Measurements from ENCODE around the gene KBTBD7. TPM values are rescaled to one million over a fixed set of nuclear protein-coding genes. Genes with fewer than 3 reads are reported as not detected.
"Not testable (repeated sequence)": the region's sequence is repeated elsewhere in the genome, so short reads cannot be mapped to it uniquely, and the experiment has no call there.

Gene KBTBD7
- total and polyA plus RNA-seq, 4 donors = 2.2 to 12.3 (median 6.3) TPM

DNA sequence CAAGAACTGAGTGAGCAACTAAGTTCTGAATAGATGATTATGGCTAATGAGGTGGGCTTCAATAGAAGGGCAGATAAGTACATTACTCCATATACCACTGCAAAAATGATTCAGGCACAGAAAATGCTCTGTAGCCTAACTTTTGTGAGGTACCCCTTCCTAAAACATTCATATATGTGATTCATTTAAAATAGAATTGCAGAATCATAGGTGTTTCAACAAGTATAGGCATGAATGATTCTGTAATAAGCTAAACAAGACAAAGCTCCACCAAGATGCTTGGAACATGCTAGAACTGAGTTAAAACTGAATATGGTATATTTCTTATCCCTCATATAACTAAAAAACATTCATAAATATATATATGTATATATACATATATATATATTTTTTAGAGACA, 12.1 kb downstream of the KBTBD7 start:
- TF ChIP-seq, protein P1, sequence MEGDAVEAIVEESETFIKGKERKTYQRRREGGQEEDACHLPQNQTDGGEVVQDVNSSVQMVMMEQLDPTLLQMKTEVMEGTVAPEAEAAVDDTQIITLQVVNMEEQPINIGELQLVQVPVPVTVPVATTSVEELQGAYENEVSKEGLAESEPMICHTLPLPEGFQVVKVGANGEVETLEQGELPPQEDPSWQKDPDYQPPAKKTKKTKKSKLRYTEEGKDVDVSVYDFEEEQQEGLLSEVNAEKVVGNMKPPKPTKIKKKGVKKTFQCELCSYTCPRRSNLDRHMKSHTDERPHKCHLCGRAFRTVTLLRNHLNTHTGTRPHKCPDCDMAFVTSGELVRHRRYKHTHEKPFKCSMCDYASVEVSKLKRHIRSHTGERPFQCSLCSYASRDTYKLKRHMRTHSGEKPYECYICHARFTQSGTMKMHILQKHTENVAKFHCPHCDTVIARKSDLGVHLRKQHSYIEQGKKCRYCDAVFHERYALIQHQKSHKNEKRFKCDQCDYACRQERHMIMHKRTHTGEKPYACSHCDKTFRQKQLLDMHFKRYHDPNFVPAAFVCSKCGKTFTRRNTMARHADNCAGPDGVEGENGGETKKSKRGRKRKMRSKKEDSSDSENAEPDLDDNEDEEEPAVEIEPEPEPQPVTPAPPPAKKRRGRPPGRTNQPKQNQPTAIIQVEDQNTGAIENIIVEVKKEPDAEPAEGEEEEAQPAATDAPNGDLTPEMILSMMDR (IDR thresholded peaks at IDR 0.05; ENCODE audit: control extremely low read depth, extremely low read depth) = no peak
- H3K9ac ChIP-seq (ENCODE audit: insufficient read depth in 1 of 2, low read length in 2 of 2) = no peak overlapping the region
- no peaks in the 10 kb centered on the region for H3K36me3 ChIP-seq (ENCODE audit: control insufficient read depth in 4 of 4, insufficient read depth in 4 of 4, low read length in 4 of 4)
- H3K9me3 ChIP-seq (ENCODE audit: control insufficient read depth in 4 of 4, insufficient read depth in 3 of 4, low read length in 3 of 4) = no peaks in the 10 kb centered on the region
- no peaks in the 10 kb centered on the region for H3K27me3 ChIP-seq (ENCODE audit: control insufficient read depth in 3 of 3, insufficient read depth in 3 of 3, low read length in 2 of 3)
- no peak overlapping the region for H3K4me3 ChIP-seq
- no peak for ATAC-seq (ENCODE audit: insufficient read depth, low FRiP score)
- DNase-seq = no peak
- no peak overlapping the region for H3K27ac ChIP-seq (ENCODE audit: low read depth in 1 of 2, low read length in 1 of 2)
- no peaks in the 10 kb centered on the region for H3K4me1 ChIP-seq (ENCODE audit: control insufficient read depth in 5 of 5, insufficient read depth in 5 of 5, low read length in 5 of 5)

DNA sequence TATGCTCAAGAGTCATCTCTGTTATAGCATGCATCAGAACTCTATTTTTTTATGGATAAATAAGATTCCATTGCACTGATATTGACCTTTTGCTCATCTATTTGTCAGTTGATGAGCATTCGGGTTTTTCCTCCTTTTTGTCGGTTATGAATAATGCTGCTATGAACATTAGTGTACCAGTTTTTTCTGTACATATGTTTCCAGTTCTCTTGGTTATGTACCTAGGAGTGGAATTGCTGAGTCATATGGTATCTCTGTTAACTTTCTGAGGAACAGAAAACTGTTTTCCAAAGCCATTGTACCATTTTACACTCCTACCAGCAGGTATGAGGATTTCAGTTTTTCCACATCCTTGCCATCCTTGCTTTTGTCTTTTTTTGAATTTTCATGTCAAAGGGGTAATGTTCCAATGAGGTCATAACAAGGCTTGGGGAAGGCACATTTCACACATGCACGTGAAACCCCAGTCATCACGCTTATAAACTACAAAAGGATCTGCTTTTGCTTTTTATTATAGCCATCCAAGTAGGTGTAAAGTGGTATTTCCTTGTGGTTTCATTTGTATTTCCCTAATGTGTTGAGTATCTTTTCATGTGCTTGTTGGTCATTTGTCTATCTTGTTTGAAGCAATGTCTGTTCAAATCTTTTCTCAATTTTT, 14.6 kb downstream of the KBTBD7 start:
- Histone ChIP-seq H3K36me3 (ENCODE audit: control insufficient read depth in 4 of 4, insufficient read depth in 4 of 4, low read length in 4 of 4) (no peaks in the 10 kb centered on the region), H3K9ac (ENCODE audit: insufficient read depth in 1 of 2, low read length in 2 of 2) (no peak overlapping the region), H3K27ac (ENCODE audit: low read depth in 1 of 2, low read length in 1 of 2) (no peak overlapping the region), H3K9me3 (ENCODE audit: control insufficient read depth in 4 of 4, insufficient read depth in 3 of 4, low read length in 3 of 4) (peaks cover 0 to 6% (median 1%) of the 10 kb centered on the region in 4 donors), H3K27me3 (ENCODE audit: control insufficient read depth in 3 of 3, insufficient read depth in 3 of 3, low read length in 2 of 3) (no peaks in the 10 kb centered on the region), H3K4me3 (no peak overlapping the region), H3K4me1 (ENCODE audit: control insufficient read depth in 5 of 5, insufficient read depth in 5 of 5, low read length in 5 of 5) (no peaks in the 10 kb centered on the region)
- TF ChIP-seq, protein P1 (IDR thresholded peaks at IDR 0.05; ENCODE audit: control extremely low read depth, extremely low read depth) = no peak
- WGBS, 2 donors = 84 to 92% methylated on average over 4 of the region's 4 CpGs
- ATAC-seq (ENCODE audit: insufficient read depth, low FRiP score) (no peak), DNase-seq (no peak)

DNA sequence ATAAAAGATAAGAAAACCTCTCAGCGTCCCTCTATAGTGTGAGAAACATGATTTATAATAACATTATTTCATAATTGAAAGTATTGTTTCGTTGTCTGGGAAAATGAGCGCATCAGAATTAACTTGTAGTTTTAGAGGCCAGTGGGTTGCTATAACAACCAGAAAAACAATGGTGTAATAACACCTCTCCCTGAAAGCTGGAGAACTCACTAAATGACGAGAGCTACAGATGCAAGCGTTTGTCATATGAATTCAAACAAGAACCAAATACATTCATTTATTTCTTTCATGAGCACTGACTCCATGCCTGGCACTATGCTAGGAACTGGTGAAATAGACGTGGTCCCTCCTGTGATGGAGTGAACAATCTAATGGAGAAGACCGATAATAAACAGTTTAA, 16.3 kb downstream of the KBTBD7 start:
- ATAC-seq (ENCODE audit: insufficient read depth, low FRiP score) = no peak
- Histone ChIP-seq H3K27ac (ENCODE audit: low read depth in 1 of 2, low read length in 1 of 2) (no peak overlapping the region), H3K4me3 (no peak overlapping the region), H3K9me3 (ENCODE audit: control insufficient read depth in 4 of 4, insufficient read depth in 3 of 4, low read length in 3 of 4) (peaks cover 0 to 8% (median 2%) of the 10 kb centered on the region in 4 donors), H3K9ac (ENCODE audit: insufficient read depth in 1 of 2, low read length in 2 of 2) (no peak overlapping the region), H3K4me1 (ENCODE audit: control insufficient read depth in 5 of 5, insufficient read depth in 5 of 5, low read length in 5 of 5) (no peaks in the 10 kb centered on the region), H3K27me3 (ENCODE audit: control insufficient read depth in 3 of 3, insufficient read depth in 3 of 3, low read length in 2 of 3) (no peaks in the 10 kb centered on the region), H3K36me3 (ENCODE audit: control insufficient read depth in 4 of 4, insufficient read depth in 4 of 4, low read length in 4 of 4) (no peaks in the 10 kb centered on the region)
- TF ChIP-seq, protein P1 (IDR thresholded peaks at IDR 0.05; ENCODE audit: control extremely low read depth, extremely low read depth) = no peak
- WGBS, 2 donors = 59 to 70% methylated on average over 7 of the region's 7 CpGs
- DNase-seq = peak in 2 of 3 donors; percentile 11 to 16

DNA sequence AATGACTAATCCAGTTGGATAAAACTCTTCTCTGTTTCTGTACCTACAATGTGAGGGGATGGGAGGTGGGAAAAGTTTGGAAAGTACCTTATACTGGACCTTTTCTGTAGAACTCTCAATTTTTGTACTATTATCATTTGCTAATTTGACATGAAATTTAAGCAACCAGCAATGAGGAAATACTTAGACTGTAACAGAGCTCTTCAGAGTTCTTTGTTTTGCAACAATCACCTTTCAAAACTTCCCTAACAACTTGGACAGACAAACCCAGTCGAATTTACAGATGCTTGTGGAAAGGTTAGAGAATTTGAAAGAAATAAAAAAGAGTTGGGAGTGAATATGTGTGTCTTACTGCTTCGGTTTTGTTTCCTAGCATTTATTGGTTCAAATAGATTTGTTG, 16.8 kb downstream of the KBTBD7 start:
- Histone ChIP-seq H3K36me3 (ENCODE audit: control insufficient read depth in 4 of 4, insufficient read depth in 4 of 4, low read length in 4 of 4) (no peaks in the 10 kb centered on the region), H3K27me3 (ENCODE audit: control insufficient read depth in 3 of 3, insufficient read depth in 3 of 3, low read length in 2 of 3) (no peaks in the 10 kb centered on the region), H3K9ac (ENCODE audit: insufficient read depth in 1 of 2, low read length in 2 of 2) (no peak overlapping the region), H3K4me1 (ENCODE audit: control insufficient read depth in 5 of 5, insufficient read depth in 5 of 5, low read length in 5 of 5) (no peaks in the 10 kb centered on the region), H3K4me3 (no peak overlapping the region), H3K9me3 (ENCODE audit: control insufficient read depth in 4 of 4, insufficient read depth in 3 of 4, low read length in 3 of 4) (peaks cover 0 to 8% (median 2%) of the 10 kb centered on the region in 4 donors), H3K27ac (ENCODE audit: low read depth in 1 of 2, low read length in 1 of 2) (no peak overlapping the region)
- DNase-seq = no peak
- 11 to 19% methylated on average over 2 of the region's 2 CpGs for WGBS, 2 donors
- TF ChIP-seq, protein P1 (IDR thresholded peaks at IDR 0.05; ENCODE audit: control extremely low read depth, extremely low read depth) = no peak
- no peak for ATAC-seq (ENCODE audit: insufficient read depth, low FRiP score)

DNA sequence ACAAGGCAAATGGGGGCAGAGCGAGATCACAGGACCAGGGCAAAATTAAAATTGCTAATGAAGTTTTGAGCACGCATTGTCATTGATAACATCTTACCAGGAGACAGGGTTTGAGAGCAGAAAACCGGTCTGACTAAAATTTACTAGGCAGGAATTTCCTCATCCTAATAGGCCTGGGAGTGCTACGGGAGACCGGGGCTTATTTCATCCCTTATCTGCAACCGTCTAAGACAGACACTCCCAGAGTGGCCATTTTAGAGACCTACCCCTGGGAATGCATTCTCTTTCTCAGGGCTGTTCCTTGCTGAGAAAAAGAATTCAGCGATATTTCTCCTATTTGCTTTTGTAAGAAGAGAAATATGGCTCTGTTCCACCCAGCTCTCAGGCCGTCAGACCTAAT, 18.8 kb downstream of the KBTBD7 start:
- not testable (repeated sequence) for H3K27ac ChIP-seq (ENCODE audit: low read depth in 1 of 2, low read length in 1 of 2); ATAC-seq (ENCODE audit: insufficient read depth, low FRiP score); H3K9ac ChIP-seq (ENCODE audit: insufficient read depth in 1 of 2, low read length in 2 of 2); H3K36me3 ChIP-seq (ENCODE audit: control insufficient read depth in 4 of 4, insufficient read depth in 4 of 4, low read length in 4 of 4); DNase-seq; H3K4me1 ChIP-seq (ENCODE audit: control insufficient read depth in 5 of 5, insufficient read depth in 5 of 5, low read length in 5 of 5); H3K9me3 ChIP-seq (ENCODE audit: control insufficient read depth in 4 of 4, insufficient read depth in 3 of 4, low read length in 3 of 4); H3K27me3 ChIP-seq (ENCODE audit: control insufficient read depth in 3 of 3, insufficient read depth in 3 of 3, low read length in 2 of 3); H3K4me3 ChIP-seq
- WGBS, 2 donors = 93 to 94% methylated on average over 8 of the region's 8 CpGs

All from lung (tissue), 12 donors.